ENCODE data around the gene OR51B2.
"Not testable (repeated sequence)": the region's sequence is repeated elsewhere in the genome, so short reads cannot be mapped to it uniquely, and the experiment has no call there.

Gene OR51B2

DNA sequence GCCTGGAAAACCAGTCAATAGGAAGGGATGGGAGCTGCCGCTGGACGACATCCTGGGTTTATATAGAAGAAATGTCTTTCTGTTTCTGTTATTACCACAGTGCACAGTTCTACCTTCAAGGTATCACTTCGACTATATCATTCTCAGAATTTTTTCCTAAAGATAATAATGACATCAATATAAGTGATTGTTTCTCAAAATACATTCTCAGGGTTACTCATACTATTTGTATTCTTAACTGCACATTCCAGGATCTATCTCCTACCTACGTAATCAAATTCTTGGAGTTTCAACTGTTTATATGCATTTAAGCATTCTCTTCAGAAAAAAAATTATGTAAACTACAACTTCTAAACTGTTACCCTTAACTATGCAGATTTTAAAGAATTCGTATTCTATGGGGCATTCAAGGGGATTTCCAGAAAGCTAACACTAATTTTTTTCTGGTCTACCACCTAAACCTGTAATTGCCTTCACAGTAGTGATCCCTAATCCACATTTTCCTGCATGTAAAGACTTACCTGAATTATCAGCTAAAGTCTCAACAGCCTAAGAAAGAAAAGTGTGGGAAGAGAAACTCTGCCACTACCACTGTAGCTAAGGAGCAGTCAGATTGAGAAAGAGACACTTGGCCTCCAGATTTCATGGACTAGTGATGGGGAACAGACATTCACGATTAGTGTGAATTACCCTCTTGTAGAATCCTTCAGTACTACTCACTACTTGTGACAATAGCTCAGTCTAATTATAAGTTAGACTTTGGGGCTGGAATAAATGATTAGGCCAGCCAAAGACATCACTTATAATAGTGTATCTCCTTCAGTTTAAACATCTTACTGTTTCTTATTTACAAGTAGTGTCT, 19.6 kb upstream of the OR51B2 start, which contains the start of gene OR51B5:
Gene OR51B5 (minus strand): TSS at position 51 of the 862 bp plus-strand sequence. CDS start 0 bp downstream, at position 51.
- ChIA-PET CTCF (interaction anchor here (1.9 kb wide), 1 partner anchor 8 kb away, joined by 5 read pairs; the partner anchor contains the start of gene OR51B6), POLR2A (no interaction called here)
- TF ChIP-seq, protein P1, sequence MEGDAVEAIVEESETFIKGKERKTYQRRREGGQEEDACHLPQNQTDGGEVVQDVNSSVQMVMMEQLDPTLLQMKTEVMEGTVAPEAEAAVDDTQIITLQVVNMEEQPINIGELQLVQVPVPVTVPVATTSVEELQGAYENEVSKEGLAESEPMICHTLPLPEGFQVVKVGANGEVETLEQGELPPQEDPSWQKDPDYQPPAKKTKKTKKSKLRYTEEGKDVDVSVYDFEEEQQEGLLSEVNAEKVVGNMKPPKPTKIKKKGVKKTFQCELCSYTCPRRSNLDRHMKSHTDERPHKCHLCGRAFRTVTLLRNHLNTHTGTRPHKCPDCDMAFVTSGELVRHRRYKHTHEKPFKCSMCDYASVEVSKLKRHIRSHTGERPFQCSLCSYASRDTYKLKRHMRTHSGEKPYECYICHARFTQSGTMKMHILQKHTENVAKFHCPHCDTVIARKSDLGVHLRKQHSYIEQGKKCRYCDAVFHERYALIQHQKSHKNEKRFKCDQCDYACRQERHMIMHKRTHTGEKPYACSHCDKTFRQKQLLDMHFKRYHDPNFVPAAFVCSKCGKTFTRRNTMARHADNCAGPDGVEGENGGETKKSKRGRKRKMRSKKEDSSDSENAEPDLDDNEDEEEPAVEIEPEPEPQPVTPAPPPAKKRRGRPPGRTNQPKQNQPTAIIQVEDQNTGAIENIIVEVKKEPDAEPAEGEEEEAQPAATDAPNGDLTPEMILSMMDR (IDR thresholded peaks at IDR 0.05; ENCODE audit: control extremely low read depth, extremely low read depth, low read depth, missing control alignments): no peak
- DNase-seq (ENCODE audit: extremely low spot score): no peak

DNA sequence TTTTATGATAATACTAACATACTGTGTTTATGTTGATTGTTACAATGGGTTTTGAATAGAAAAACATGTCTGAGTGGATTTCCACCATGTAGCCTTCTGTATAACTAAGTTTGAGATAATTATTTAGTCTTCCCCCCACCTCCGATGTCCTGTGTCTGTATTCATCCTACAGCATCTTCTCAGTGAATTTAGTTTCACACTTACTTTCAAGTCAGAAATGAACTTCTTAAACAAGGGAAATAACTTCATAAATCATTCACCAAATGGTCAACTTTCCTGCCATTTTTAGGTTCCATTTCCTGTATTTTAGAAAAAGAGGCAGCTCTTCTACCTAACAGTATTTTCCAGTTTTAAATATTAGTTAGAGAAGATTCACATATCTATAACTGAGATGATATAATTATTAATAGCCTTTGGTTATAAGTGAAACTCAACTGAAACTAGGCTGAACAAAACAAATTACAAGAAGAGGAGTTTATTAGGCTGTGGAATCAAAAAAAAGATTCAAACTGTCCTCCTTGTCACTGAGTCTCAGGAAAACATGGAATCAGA, 15.8 kb upstream of the OR51B2 start:
- POLR2A ChIA-PET: no interaction called here
- TF ChIP-seq, protein P1 (IDR thresholded peaks at IDR 0.05; ENCODE audit: control extremely low read depth, extremely low read depth, low read depth, missing control alignments): no peak
- CTCF ChIA-PET: no interaction called here
- DNase-seq (ENCODE audit: extremely low spot score): no peak

DNA sequence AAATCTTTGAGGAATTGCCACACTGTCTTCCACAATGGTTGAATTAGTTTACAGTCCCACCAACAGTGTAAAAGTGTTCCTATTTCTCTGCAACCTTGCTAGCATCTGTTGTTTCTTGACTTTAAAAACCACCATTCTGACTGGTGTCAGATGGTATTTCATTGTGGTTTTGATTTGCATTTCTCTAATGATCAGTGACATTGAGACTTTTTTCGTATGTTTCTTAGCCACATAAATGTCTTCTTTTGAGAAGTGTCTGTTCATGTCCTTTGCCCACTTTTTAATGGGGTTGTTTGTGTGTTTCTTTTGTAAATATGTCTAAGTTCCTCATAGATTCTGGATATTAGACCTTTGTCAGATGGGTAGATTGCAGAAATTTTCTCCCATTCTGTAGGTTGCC, 13.2 kb upstream of the OR51B2 start:
- CTCF ChIA-PET; POLR2A ChIA-PET; DNase-seq (ENCODE audit: extremely low spot score): not testable (repeated sequence)

DNA sequence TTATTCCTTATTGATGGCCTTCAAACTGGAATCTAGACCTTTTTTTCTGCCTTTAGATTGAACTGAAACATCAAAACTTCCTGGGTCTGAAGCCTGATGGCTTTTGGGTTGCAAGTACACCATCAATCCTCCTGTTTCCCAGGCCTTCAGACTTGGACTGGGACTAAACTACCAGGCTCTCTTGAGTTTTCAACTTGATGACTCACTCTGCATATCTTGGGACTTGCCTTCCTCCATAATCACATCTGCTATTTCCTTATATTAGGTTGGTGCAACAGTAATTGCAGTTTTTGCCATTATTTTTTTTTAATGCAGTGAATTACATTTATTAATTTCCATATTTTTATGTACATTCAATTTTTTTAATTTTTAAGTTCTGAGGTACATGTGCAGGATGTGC, 12.2 kb upstream of the OR51B2 start:
- ChIA-PET CTCF (no interaction called here), POLR2A (no interaction called here)
- no peak for DNase-seq (ENCODE audit: extremely low spot score)
- TF ChIP-seq, protein P1 (IDR thresholded peaks at IDR 0.05; ENCODE audit: control extremely low read depth, extremely low read depth, low read depth, missing control alignments): no peak

DNA sequence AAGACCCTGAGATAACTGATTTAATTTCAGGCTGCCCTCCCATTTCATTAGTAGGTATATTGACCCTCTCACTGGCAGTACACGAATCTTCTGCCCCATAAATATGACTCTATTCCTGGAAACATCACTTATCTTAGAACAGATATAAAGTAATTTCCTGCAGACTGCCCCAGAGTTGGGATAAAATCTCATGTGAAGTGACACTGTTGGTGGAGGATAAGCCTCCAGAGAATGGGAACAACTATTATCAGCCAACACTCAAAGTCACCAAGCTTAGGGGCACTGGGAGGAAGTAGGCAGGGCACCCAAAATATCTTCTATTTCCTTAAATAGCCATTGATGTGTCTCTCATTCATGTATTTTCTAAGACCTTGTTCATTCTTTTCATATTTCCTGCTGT, 11.1 kb upstream of the OR51B2 start:
- CTCF ChIA-PET: no interaction called here
- POLR2A ChIA-PET: no interaction called here
- TF ChIP-seq, protein P1 (IDR thresholded peaks at IDR 0.05; ENCODE audit: control extremely low read depth, extremely low read depth, low read depth, missing control alignments): no peak
- DNase-seq (ENCODE audit: extremely low spot score): no peak

DNA sequence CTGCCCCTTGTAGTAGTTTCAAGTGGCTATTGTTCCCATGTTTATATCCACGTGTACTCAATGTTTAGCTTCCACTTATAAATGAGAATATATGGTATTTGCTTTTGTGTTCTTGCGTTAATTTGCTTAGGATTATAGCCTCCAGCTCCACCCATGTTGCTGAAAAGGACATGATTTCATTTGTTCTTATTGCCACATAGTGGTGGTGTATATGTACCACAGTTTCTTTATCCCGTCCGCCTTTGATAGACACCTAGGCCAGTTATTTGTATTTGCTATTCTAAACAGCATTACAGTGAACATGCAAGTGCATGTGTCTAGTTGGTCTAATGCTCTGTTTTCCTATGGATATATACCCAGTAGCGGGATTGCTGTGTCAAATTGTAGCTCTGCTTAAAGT, 6.8 kb downstream of the OR51B2 start:
- POLR2A ChIA-PET: no interaction called here
- TF ChIP-seq, protein P1 (IDR thresholded peaks at IDR 0.05; ENCODE audit: control extremely low read depth, extremely low read depth, low read depth, missing control alignments): no peak
- no peak for DNase-seq (ENCODE audit: extremely low spot score)
- CTCF ChIA-PET: no interaction called here

DNA sequence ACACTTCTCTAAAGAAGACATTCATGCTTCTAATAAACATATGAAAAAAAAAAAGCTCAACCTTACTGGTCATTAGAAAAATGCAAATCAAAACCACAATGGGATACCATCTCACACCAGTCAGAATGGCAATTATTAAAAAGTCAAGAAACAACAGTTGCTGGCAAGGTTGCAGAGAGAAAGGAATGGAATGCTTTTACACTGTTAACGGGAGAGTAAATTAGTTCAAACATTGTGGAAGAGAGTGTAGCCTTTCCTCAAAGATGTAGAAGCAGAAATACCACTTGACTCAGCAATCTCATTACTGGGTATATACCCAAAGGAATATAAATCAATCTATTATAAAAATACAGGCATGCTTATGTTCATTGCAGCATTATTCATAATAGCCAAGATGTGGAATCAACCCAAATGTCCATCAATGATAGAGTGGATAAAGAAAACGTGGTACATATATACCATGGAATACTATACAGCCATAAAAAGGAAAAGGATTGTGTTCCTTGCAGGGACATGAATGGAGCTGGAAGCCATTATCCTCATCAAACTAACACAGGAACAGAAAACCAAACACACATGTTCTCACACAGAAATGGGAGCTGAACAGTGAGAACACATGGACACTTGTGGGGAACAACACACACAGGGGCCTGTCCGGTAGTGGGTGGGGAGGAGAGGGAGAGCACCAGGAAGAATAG, 10.6 kb downstream of the OR51B2 start:
- DNase-seq (ENCODE audit: extremely low spot score); POLR2A ChIA-PET; CTCF ChIA-PET: not testable (repeated sequence)

All from GM10248 (cell line).